Epidermal melanocyte (primary cell): ENCODE results near the gene UCHL3.
"Not testable (repeated sequence)": the region's sequence is repeated elsewhere in the genome, so short reads cannot be mapped to it uniquely, and the experiment has no call there.

ENCODE experiments used
- DNase-seq: peaks from one replicate; pipeline ENCODE4 v3.0.0; 2011; ENCODE audit warnings: low spot score; ENCODE audit not compliant: insufficient read length

Gene UCHL3

GRCh38 chr13:75549262-75550158 is at the start of gene UCHL3:
Gene UCHL3 (plus strand): TSS chr13:75549791. CDS start chr13:75549821, 30 bp downstream.
- peak; percentile 88 for DNase-seq

DNA sequence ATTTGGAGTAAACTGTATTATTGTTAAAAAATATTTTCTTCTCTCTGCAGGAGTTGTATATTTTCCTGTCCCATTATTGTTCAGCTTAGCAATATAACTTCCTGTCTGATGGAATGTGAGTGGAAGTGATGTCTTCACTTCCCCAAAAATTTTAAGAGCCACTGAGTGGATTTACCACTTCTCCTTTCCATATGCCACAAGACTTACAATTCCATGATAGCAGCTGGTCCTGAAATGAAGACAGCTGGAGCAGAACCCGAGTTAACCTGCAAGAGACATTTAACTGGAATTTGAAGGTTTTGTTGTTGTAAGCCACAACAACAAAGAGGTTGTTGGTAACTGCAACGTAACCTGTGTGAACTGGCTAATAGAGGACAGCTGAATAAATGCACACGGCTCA is 44.3 kb upstream of the UCHL3 start:
- DNase-seq, result no peak

DNA sequence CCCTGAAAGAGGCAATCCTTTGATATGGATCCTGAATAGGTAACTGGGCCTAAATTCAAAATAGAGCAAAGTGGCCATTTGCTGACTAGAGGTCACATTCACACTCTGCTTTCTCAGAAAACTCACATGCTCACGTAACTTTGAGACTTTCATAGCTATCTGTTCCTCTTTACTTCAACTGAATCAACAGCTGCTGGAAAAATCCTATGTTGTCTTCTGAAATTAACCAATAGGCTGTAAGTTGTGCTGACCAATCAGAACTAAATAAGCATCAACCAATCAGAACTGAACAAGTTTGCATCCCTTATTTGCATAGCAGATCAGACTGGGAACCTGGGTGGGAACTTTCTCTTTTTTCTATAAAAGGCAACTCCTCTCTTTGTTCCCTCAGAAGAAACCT is 43.6 kb upstream of the UCHL3 start:
- DNase-seq, result no peak

- no peak for DNase-seq
Measured at GRCh38 chr13:75507027-75508001, 42.3 kb upstream of the UCHL3 start.

GRCh38 chr13:75508002-75508548 is 41.5 kb upstream of the UCHL3 start:
- DNase-seq, result no peak

GRCh38 chr13:75511051-75511625 is 38.5 kb upstream of the UCHL3 start:
- no peak for DNase-seq

- no peak for DNase-seq
Measured at GRCh38 chr13:75512253-75512652, 37.3 kb upstream of the UCHL3 start.

- DNase-seq, result no peak
Measured at GRCh38 chr13:75513271-75513670, 36.3 kb upstream of the UCHL3 start.

DNA sequence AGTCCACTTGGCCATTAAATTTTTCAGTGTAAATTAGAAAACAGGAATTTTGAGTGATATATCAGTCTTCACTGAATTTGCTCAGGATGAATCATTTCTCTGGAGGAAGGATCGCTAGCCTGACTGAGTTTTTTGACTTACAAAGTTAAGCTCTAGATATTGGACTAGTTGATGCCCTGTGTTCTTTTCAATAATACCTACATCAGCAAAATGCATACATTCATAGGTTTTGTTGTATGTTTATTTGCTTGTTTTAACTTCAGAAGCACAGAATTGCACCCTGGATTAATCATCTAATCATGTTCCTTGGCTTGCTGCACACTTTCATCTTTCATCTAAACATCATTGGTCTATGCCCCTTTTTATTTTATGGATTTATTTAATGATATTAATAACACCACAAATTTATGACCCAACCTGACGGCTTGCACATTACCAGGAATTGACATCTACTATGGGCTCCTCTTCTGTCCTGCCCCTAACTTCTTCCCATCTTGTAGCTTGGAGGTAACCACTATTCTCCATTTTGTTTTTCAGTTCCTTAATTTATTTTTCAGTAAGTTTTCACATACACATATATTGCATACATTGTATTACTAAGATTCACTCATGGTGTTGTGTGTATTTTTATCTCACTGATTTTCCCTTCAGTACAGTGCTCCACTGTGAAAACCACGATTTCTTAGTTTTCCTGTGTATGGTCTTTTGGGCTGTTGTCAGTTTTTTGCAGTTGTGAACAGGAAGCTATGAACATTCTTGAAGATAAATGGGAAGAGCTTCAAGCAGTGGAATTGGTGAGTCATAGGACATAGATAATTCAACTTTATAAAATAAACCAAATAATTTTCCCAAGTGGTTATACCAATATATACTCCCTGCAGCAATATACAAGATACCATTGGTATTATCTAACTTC is 35.3 kb upstream of the UCHL3 start:
- no peak for DNase-seq

DNA sequence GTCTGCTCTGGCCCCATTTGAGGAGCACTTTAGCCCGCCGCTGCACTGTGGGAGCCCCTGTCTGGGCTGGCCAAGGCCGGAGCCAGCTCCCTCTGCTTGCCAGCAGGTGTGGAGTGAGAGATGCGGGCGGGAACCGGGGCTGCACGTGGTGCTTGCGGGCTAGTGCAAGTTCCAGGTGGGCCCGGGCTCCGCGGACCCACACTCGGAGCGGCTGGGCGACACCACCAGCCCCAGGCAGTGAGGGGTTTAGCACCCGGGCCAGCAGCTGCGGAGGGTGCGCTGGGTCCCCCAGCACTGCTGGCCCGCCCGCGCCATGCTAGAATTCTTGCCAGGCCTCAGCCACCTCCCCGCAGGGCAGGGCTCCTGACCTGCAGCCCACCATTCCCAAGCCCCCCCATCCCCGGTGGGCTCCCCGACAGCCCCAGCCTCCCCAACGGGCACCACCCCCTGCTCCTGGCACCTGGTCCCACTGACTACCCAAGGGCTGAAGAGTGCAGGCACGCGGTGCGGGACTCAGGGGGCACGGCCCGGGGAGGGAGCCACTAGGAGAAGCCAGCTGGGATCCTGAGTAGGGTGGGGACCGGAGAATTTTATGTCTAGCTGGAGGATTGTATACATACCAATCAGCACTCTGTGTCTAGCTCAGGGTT is 31.0 kb upstream of the UCHL3 start:
- DNase-seq, result no peak

GRCh38 chr13:75521956-75522355 is 27.6 kb upstream of the UCHL3 start:
- no peak for DNase-seq

DNA sequence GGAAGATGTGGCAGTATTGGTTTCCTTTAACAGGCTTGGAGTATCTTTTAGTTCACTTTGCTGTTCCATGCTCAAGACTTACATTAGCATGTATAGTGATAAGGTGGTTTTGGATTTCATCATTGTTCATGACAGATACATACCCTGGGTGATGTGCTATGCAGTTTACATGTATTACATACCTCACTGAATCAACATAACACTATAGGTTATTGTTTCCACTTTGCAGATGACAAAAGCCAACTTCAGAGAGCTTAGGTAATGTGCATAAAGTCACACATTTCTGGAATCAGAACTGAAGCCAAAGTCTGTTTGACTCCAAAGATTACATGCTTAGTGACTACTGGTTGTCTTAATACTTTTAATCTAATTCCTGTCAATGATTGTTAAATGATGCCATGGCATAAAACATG is 19.0 kb upstream of the UCHL3 start:
- DNase-seq, result no peak

GRCh38 chr13:75533861-75534260 is 15.7 kb upstream of the UCHL3 start:
- no peak for DNase-seq

DNA sequence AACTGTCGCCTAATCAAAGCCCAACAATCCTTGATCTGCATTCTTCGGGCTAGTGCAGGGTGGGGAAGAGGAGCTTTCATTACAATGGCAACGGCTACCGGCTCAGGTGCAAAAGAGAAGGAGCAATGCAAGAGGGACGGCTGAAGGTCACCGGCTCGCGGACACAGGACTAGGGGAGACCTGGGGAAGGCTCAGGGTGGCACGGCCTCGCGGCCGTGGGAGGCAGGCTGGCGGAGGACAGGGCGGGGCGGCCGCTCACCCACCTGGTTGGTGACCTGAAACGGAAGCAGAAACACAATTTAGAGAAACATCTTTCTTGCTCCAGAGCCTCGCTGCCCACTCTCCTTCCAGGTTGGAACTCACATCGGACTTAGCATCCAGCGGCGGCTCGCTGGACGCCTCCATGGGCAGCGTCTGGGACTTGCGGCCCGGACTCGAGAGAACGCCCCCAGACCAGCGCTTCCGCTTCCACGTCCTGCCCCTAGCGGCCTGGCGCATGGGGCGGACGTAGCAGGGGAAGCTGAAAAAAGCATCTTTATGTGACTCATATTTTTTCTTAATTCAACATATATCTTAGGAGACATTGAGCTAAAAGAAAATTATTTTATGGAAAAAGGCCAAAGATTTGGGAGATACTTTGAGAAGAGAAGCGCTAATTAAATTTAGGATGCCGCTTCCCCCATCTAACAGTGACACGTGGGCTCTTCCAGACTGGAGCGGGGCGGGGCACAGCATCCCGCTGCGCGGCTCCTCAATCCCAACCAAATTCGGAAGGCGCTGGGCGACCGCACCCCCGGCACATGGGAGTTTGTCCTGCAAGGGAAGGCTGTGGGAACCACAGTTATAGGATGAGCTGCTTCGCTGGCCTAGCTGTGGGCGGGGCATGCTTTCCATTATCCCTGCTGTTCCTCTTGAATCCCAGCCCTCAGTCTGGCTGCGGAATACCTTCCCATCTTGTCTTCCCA is 11.9 kb upstream of the UCHL3 start, which contains the start of gene COMMD6:
Gene COMMD6 (minus strand): TSS at position 441 of the 965 bp plus-strand sequence. CDS start 36 bp downstream, at position 405.
- peak; percentile 78 for DNase-seq

DNA sequence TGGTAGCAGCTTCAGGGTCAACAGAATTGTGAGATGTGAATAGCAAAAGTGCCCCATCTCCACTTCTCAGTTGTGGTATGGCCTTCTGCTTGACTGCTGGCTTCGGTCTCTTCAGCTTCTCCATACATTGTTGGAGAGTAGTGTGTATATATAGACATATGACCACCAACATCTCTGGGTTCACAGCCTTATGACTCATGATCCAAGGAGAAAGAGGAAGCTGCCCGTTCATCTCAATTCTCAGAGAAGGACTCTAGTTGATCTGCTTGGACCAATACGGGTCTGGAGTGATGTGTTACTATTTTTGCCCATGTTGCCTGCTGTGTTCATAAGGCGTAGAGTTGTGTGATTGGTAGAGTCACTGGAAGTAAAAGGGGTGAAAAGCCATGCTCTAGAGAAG is 8.3 kb upstream of the UCHL3 start:
- DNase-seq, result no peak

DNA sequence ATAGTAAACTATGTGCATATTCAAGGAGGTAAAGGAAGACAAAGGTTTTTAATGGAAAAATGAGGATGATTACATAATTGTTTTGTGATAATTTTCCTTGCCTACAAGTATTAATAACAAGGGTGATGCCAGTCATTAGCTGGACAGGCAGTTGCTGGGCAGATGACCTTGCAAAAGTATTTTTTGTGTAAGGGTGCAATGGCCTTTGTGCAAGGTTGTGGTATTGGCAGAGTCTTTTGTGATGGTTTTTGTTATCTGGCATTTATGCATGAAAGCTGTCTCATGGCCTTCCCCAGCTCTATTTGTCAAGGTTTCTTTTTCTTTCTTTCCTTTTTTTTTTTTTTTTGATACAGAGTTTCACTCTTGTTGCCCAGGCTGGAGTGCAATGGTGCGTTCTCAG is 7.6 kb upstream of the UCHL3 start:
- no peak for DNase-seq

DNA sequence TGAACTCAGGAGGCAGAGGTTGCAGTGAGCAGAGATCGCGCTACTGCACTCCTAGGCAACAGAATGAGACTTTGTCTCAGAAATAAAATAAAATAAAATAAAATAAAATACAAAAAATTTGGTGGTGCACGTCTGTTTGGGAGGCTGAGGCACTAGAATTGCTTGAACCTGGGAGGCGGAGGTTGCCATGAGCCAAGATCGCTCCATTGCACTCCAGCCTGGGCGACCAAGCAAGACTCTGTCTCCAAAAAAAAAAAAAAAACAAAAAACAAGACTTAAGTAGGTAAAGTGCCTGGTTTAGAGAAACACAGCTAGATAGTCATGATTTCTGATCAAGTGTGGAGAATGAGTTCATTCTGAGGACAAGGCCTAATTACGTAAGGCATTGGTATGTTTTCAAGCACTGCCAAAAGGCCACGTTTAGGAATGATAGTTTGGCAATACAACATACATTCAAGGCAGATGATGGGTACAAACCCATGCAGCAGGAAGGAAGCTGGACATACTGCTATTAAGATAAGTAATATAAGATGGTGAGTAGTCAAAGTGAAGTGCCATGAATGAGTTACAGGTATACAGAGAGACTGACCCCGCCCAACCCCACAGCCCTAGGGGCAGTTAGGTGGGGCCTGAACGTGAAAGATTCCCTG is 4.8 kb upstream of the UCHL3 start:
- DNase-seq, result no peak

GRCh38 chr13:75545386-75545785 is 4.2 kb upstream of the UCHL3 start:
- not testable (repeated sequence) for DNase-seq
